Measurements from ENCODE around the gene ASS1. TPM values are rescaled to one million over a fixed set of nuclear protein-coding genes. Genes with fewer than 3 reads are reported as not detected.

The ASS1 gene
- total and polyA plus RNA-seq, 11 donors: 31.5 to 154 (median 60.5) TPM

DNA sequence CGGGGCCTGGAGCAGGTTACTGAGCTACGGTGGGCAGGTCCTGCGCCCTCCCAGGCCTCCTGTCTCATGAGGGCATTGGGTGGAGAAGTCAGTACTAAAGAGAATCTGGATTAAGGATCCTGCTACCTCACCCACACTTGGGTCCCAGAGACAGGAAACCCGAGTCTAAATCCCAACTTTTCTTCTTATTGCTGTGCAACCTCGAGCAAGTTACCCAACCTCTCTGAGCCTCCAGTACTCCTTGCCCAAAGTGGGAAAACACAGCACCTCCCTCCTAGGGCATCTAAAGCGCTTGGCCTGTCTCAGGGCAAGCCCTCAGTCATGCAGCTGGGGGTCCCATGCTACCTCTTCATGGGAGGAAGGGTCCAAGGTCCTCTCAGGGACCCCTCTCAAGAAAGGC, 28.2 kb downstream of the ASS1 start:
- no peak overlapping the region for H3K4me3 ChIP-seq
- WGBS, 4 donors: 95 to 96% (median 96%) methylated on average over 3 to 6 of the region's 6 CpGs
- H3K4me1 ChIP-seq: no peaks in the 10 kb centered on the region
- H3K9me3 ChIP-seq: no peaks in the 10 kb centered on the region
- DNase-seq: no peak
- no peak overlapping the region for H3K27ac ChIP-seq
- no peak for ATAC-seq
- no peaks in the 10 kb centered on the region for H3K27me3 ChIP-seq
- intact Hi-C loops (cut with DNase I): no loop called here
- H3K36me3 ChIP-seq: peaks cover 0 to 58% (median 0%) of the 10 kb centered on the region in 9 donors
- TF ChIP-seq, protein P1, sequence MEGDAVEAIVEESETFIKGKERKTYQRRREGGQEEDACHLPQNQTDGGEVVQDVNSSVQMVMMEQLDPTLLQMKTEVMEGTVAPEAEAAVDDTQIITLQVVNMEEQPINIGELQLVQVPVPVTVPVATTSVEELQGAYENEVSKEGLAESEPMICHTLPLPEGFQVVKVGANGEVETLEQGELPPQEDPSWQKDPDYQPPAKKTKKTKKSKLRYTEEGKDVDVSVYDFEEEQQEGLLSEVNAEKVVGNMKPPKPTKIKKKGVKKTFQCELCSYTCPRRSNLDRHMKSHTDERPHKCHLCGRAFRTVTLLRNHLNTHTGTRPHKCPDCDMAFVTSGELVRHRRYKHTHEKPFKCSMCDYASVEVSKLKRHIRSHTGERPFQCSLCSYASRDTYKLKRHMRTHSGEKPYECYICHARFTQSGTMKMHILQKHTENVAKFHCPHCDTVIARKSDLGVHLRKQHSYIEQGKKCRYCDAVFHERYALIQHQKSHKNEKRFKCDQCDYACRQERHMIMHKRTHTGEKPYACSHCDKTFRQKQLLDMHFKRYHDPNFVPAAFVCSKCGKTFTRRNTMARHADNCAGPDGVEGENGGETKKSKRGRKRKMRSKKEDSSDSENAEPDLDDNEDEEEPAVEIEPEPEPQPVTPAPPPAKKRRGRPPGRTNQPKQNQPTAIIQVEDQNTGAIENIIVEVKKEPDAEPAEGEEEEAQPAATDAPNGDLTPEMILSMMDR (IDR thresholded peaks at IDR 0.05): no peak
- no peak for TF ChIP-seq POLR2A (IDR thresholded peaks at IDR 0.05)

DNA sequence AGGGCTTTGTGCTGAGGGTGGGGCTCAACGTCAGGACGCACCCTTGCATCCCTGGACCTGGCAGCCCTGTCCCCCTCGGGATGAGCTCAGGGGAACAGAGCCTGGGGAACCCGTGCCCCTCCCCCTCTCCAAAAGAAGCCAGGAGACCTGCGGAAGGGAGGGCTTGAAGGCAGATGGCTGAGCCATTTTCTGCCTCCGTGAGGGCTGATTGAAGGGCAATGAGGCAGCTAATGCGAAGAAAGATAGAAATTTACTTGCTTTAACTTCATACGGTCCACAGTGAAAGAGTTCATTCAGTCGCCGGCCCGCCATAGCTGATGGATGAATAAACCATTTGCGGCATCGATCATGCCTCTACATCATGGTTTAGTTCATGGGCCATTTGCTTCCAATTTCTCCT, 28.8 kb downstream of the ASS1 start:
- H3K27me3 ChIP-seq: no peaks in the 10 kb centered on the region
- H3K4me1 ChIP-seq: no peaks in the 10 kb centered on the region
- intact Hi-C loops (cut with DNase I): no loop called here
- WGBS, 4 donors: 71 to 80% (median 74%) methylated on average over 13 of the region's 13 CpGs
- peaks cover 0 to 57% (median 0%) of the 10 kb centered on the region in 9 donors for H3K36me3 ChIP-seq
- ATAC-seq (no peak), DNase-seq (no peak)
- TF ChIP-seq, protein P1 (IDR thresholded peaks at IDR 0.05): no peak
- TF ChIP-seq POLR2A (IDR thresholded peaks at IDR 0.05): no peak
- H3K9me3 ChIP-seq: no peaks in the 10 kb centered on the region
- no peak overlapping the region for H3K4me3 ChIP-seq
- no peak overlapping the region for H3K27ac ChIP-seq

DNA sequence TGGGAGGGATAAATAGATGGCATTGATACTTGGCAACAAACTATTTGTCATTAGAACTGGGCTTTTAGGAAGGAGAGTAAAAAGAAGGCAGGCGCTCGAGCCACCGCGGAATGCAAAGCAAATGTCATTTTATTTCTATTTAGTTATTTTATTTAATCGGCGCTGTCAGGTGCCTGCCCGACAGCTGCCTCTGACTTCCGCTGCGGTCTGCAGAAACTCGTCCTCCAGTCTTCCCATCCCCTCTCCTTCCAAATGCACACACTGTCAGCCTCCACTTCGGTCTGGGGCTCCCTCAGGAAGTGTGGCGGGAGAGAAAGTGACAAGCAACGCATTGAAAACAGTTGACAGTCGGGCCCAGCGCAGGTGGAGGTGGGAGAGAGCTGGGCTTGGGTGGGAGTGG, 29.3 kb downstream of the ASS1 start:
- ATAC-seq (no peak), DNase-seq (no peak)
- H3K9me3 ChIP-seq: no peaks in the 10 kb centered on the region
- peaks cover 0 to 61% (median 0%) of the 10 kb centered on the region in 9 donors for H3K36me3 ChIP-seq
- intact Hi-C loops (cut with DNase I): no loop called here
- H3K27me3 ChIP-seq: no peaks in the 10 kb centered on the region
- H3K4me1 ChIP-seq: no peaks in the 10 kb centered on the region
- no peak overlapping the region for H3K4me3 ChIP-seq
- 70 to 80% (median 76%) methylated on average over 15 of the region's 15 CpGs for WGBS, 4 donors
- TF ChIP-seq, protein P1 (IDR thresholded peaks at IDR 0.05): no peak
- no peak for TF ChIP-seq POLR2A (IDR thresholded peaks at IDR 0.05)
- H3K27ac ChIP-seq: no peak overlapping the region

DNA sequence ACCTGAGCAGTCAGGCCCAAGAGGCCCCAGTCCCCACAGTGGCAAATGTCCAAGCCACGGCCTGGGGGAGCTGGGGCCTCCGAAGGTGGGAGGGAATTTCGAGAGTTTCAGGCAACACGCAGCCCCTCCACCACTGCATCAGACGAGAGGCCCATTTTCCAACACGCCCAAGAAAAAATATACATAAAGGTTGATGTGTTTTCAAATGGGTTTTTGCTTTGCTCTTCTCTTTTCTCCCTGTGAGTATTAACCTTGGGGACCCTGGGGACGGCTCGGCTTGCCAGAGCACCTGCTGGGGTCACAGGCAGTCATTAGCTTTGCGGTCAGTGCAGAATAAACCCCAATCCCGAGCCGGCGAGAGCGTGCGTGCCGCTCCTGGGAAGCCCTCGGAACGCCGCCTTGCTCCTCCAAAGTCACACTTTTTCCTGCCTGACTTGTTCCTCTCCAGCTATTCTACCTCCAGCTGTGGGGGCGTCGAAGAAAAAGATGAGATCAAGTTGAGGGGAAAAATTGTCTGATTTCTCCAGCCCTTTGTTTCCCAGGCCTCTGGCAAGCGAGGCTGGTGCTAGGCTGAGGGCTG, 31.5 kb downstream of the ASS1 start:
- H3K4me3 ChIP-seq: no peak overlapping the region
- peaks cover 0 to 62% (median 0%) of the 10 kb centered on the region in 9 donors for H3K36me3 ChIP-seq
- H3K27me3 ChIP-seq: no peaks in the 10 kb centered on the region
- 87 to 92% (median 89%) methylated on average over 21 of the region's 21 CpGs for WGBS, 4 donors
- no peak for DNase-seq
- no peak overlapping the region for H3K27ac ChIP-seq
- no peaks in the 10 kb centered on the region for H3K4me1 ChIP-seq
- no peaks in the 10 kb centered on the region for H3K9me3 ChIP-seq
- no peak for ATAC-seq
- TF ChIP-seq POLR2A (IDR thresholded peaks at IDR 0.05): no peak
- TF ChIP-seq, protein P1 (IDR thresholded peaks at IDR 0.05): no peak
- intact Hi-C loops (cut with DNase I): no loop called here
